Liver (tissue), 9 donors: ENCODE measurements around the gene SYT15. TPM values are rescaled to one million over a fixed set of nuclear protein-coding genes. Genes with fewer than 3 reads are reported as not detected.
"Not testable (repeated sequence)": the region's sequence is repeated elsewhere in the genome, so short reads cannot be mapped to it uniquely, and the experiment has no call there.

Experiments
- DNase-seq: peaks from one replicate; pipeline ENCODE4 v3.0.0-alpha.2; 2017; ENCODE audit warnings: low spot score
- H3K27ac ChIP-seq, 2 donors: one replicate each; pipeline ENCODE4 v1.7.0; 2013; ENCODE audit warnings: inconsistent platforms in 2 of 2, low read length in 2 of 2, control low read depth in 1 of 2, low read depth in 1 of 2, mild to moderate bottlenecking in 1 of 2
- H3K27me3 ChIP-seq, 4 donors: one replicate each; pipeline versions ENCODE4 v1.6.1 to v1.7.0; 2013; ENCODE audit warnings: low read length in 3 of 4, inconsistent platforms in 1 of 4, mild to moderate bottlenecking in 1 of 4, moderate library complexity in 1 of 4; ENCODE audit not compliant: control insufficient read depth in 4 of 4, insufficient read depth in 4 of 4
- H3K36me3 ChIP-seq, 4 donors: one replicate each; pipeline versions ENCODE4 v1.6.1 to v1.7.0; 2013; ENCODE audit warnings: low read length in 3 of 4, mild to moderate bottlenecking in 3 of 4, low read depth in 1 of 4, moderate library complexity in 1 of 4; ENCODE audit not compliant: control insufficient read depth in 4 of 4, insufficient read depth in 3 of 4
- H3K4me1 ChIP-seq, 4 donors: one replicate each; pipeline versions ENCODE4 v1.6.1 to v1.7.0; 2013; ENCODE audit warnings: low read length in 3 of 4, mild to moderate bottlenecking in 3 of 4, moderate library complexity in 1 of 4; ENCODE audit not compliant: control insufficient read depth in 4 of 4, insufficient read depth in 4 of 4
- H3K4me3 ChIP-seq, 3 donors: one replicate each; pipeline versions ENCODE4 v1.6.1 to v1.7.0; 2013; ENCODE audit warnings: low read length in 3 of 3, control low read depth in 1 of 3, low read depth in 1 of 3, mild to moderate bottlenecking in 1 of 3
- H3K9ac ChIP-seq, 2 donors: one replicate each; pipeline ENCODE4 v1.7.0; 2013; ENCODE audit warnings: low read length in 2 of 2, mild to moderate bottlenecking in 2 of 2, moderate library complexity in 2 of 2, control low read depth in 1 of 2, low read depth in 1 of 2
- H3K9me3 ChIP-seq, 4 donors: one replicate each; pipeline versions ENCODE4 v1.6.1 to v1.7.0; 2013; ENCODE audit warnings: low read length in 3 of 4; ENCODE audit not compliant: control insufficient read depth in 4 of 4
- WGBS: extraction: QIAGEN DNeasy Blood & Tissue Kit; methylation state at CpG from one replicate; pipeline ENCODE4 v1.1.7; 2013; 5-methylcytosine and 5-hydroxymethylcytosine counted together
- polyA plus RNA-seq, 2 donors: library from polyadenylated mRNA; stranded (reverse) in 1 of 2; unstranded in 1 of 2; fragments of 200-250 nt in 1 of 2; fragments of >200 nt in 1 of 2; fragmentation: Nextera tagmentation in 1 of 2; extraction: Ambion mirVana in 1 of 2; gene quantifications; one replicate each; pipeline versions ENCODE4 v1.2.1 to v1.2.3, GENCODE V29; 2013 to 2015
- total RNA-seq, 2 donors: library from RNA; depleted of rRNA; stranded (reverse); fragments of >200 nt; gene quantifications; one replicate each; pipeline ENCODE4 v1.2.3, GENCODE V29; 2014
- donor health status: healthy.
- donor health status: healthy.
- donor health status: healthy.
- donor health status: healthy.
- donor health status: healthy.

SYT15 gene
- total and polyA plus RNA-seq, 4 donors, result 0.35 to 1.8 (median 0.78) TPM

- H3K27me3 ChIP-seq, H3K9ac ChIP-seq, H3K9me3 ChIP-seq, H3K36me3 ChIP-seq, DNase-seq, H3K4me3 ChIP-seq, H3K4me1 ChIP-seq, H3K27ac ChIP-seq: not testable (repeated sequence)
- WGBS, result 68% methylated on average over 3 of the region's 4 CpGs
Observed at GRCh38 chr10:46573884-46574283, 5.0 kb upstream of the SYT15 start.

DNA sequence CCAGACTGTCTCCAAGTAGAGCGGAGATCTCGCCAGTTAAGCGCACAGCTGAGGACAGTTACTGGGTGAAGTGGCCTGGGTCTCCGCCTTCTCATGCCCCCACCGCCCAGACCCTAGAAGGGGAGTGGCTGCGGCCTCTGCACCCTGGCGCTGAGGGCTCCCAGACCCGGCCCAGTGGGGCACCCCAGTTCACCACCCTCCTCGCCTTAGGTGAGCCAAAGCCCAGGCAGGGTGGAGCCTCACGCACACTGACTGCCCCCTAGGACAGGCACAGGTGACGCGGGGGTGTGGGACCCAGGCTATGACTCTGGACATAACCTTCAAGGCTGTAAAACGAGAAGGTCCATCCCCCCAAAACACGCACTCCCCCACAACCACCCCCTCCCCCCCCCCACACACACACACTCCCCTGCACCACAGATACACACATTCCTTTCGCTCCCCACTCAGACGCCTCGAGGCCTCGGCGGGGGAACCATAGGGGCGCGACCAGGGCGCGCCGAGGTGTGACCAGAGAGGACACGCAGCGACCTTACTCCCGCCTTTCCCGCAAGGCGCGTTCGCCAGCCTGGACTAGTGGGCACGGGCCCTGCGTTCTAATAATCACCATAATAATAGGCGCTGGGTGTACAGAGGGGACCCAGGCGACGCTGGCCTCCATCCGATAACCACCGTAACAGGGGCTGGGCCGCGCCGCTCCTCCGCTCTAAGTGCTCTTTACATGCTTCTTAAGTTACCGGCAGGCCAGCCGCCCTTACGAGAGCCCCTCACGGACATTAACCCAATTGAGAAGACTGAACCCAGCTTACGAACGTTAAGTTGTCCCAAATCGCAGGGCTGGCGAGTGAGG lies 1.1 kb upstream of the SYT15 start:
- H3K9ac ChIP-seq, H3K9me3 ChIP-seq, DNase-seq, H3K36me3 ChIP-seq, H3K27ac ChIP-seq, H3K27me3 ChIP-seq, H3K4me3 ChIP-seq, H3K4me1 ChIP-seq: not testable (repeated sequence)
- 30% methylated on average over 38 of the region's 50 CpGs for WGBS

- WGBS, result 29% methylated on average over 9 of the region's 21 CpGs
- H3K27me3 ChIP-seq, DNase-seq, H3K9ac ChIP-seq, H3K27ac ChIP-seq, H3K4me3 ChIP-seq, H3K36me3 ChIP-seq, H3K9me3 ChIP-seq, H3K4me1 ChIP-seq: not testable (repeated sequence)
Observed at GRCh38 chr10:46579378-46579777, 450 bp downstream of the SYT15 start.

DNA sequence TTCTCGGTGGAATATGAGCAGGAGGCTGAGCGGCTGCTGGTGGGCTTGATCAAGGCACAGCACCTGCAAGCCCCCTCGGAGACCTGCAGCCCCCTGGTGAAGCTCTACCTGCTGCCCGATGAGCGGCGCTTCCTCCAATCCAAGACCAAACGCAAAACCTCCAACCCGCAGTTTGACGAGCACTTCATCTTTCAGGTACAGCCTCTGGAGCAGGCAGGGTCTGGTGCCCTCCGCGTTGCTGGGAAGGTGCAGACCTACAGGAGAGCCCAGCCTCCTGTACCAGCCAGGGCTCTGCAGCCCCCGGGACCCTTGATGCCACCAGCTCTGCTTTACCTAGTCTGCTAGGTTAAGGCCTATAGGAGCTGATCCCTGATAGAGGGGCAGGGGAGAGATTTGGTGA lies 3.1 kb downstream of the SYT15 start:
- H3K36me3 ChIP-seq, DNase-seq, H3K27ac ChIP-seq, H3K27me3 ChIP-seq, H3K4me1 ChIP-seq, H3K9me3 ChIP-seq, H3K9ac ChIP-seq, H3K4me3 ChIP-seq: not testable (repeated sequence)
- 98% methylated on average over 9 of the region's 12 CpGs for WGBS

DNA sequence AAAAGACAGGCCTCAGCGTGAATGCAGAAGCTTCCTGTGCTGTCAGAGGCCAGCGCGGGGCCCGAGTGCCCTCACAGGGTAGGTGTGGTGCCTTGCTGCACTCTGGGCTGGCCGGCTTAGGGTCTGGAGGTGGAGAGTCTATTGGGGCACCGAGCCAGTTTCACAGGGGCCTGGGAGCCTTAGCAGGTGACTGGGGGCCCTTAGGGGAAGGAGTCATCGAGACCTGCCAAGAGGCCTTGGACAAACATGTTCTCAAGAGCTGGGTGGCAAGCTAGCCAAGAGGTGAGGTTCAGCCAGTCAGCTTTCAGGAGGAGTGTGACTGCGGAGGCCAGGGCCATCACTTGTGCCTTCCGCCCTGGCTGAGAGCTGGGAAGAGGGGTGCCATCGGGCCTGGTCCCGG lies 3.6 kb downstream of the SYT15 start:
- not testable (repeated sequence) for H3K27me3 ChIP-seq, H3K9me3 ChIP-seq, H3K27ac ChIP-seq, DNase-seq, H3K4me1 ChIP-seq, H3K4me3 ChIP-seq, H3K9ac ChIP-seq, H3K36me3 ChIP-seq
- WGBS, result 80% methylated on average over 1 of the region's 11 CpGs

GRCh38 chr10:46584196-46584595 lies 5.3 kb downstream of the SYT15 start:
- not testable (repeated sequence) for H3K27ac ChIP-seq, H3K27me3 ChIP-seq, H3K9me3 ChIP-seq, H3K36me3 ChIP-seq, H3K9ac ChIP-seq, H3K4me3 ChIP-seq, H3K4me1 ChIP-seq
- 95% methylated on average over 8 of the region's 11 CpGs for WGBS
- DNase-seq, result peak; percentile 22

- H3K9ac ChIP-seq, H3K4me3 ChIP-seq, H3K36me3 ChIP-seq, H3K27me3 ChIP-seq, H3K9me3 ChIP-seq, H3K4me1 ChIP-seq, H3K27ac ChIP-seq, DNase-seq: not testable (repeated sequence)
- WGBS, result no CpG with 5 or more reads among the region's 13 CpGs
Observed at GRCh38 chr10:46585246-46585645, 6.3 kb downstream of the SYT15 start.

DNA sequence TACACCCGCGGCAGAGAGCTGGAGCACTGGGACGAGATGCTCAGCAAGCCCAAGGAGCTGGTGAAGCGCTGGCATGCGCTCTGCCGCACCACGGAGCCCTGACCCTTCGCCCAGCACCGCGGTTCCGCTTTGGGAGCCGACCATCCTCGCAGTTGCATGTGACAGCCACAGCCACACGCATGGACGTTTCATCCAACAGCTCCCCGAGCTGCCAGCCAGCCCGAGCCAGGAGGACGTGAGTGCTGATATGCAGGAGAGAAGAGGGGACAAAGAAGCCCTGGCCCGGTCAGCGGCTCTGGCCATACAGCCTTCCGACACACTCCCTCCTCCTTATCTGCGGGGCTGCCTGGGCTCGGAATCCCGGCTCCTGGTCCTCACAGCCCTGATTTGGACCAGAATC lies 8.6 kb downstream of the SYT15 start:
- not testable (repeated sequence) for H3K9me3 ChIP-seq, H3K36me3 ChIP-seq, H3K4me1 ChIP-seq, H3K9ac ChIP-seq, H3K27ac ChIP-seq, H3K4me3 ChIP-seq, H3K27me3 ChIP-seq, DNase-seq
- WGBS, result no CpG with 5 or more reads among the region's 24 CpGs
